Muscle of back (tissue), 11 donors: Measurements from ENCODE around the gene LAYN. TPM values are rescaled to one million over a fixed set of nuclear protein-coding genes. Genes with fewer than 3 reads are reported as not detected.
A peak's percentile ranks its signal among the peaks of the same experiment; 100 is the strongest.

ENCODE experiments used
- DNase-seq, 3 donors: peaks; one replicate each; pipeline versions ENCODE4 v3.0.0 to v3.0.0-alpha.2; 2013
- polyA plus RNA-seq, 10 donors: library from polyadenylated mRNA; unstranded; fragments of 120-200 nt; gene quantifications; one replicate each; pipeline ENCODE4 v1.2.1, GENCODE V29; 2013; ENCODE audit not compliant: insufficient read length in 10 of 10

Gene LAYN
- polyA plus RNA-seq, 10 donors: 4.1 to 8.9 (median 6.9) TPM

GRCh38 chr11:111591187-111591960, 50.9 kb downstream of the LAYN start:
- DNase-seq: no peak

GRCh38 chr11:111592491-111592890, 52.0 kb downstream of the LAYN start:
- no peak for DNase-seq

GRCh38 chr11:111596319-111596718, 55.8 kb downstream of the LAYN start:
- DNase-seq: no peak

- DNase-seq: peak in 1 of 3 donors; percentile 67
Measured at GRCh38 chr11:111598148-111598547, 57.6 kb downstream of the LAYN start.

GRCh38 chr11:111598559-111598958, 58.0 kb downstream of the LAYN start:
- peak; percentile 74 to 94 (median 84) for DNase-seq

GRCh38 chr11:111601636-111601978, 61.1 kb downstream of the LAYN start:
- no peak for DNase-seq

GRCh38 chr11:111601979-111602864, 61.7 kb downstream of the LAYN start, which contains the start of gene SIK2:
Gene SIK2, plus strand, starts transcription at chr11:111602449. Its CDS starts 115 bp downstream, at chr11:111602564.
- peak; percentile 96 to 99 (median 97) for DNase-seq

- DNase-seq: peak in 1 of 3 donors; percentile 75
Measured at GRCh38 chr11:111602865-111603610, 62.5 kb downstream of the LAYN start.

GRCh38 chr11:111603611-111604130, 63.2 kb downstream of the LAYN start:
- peak in 1 of 3 donors; percentile 31 for DNase-seq

GRCh38 chr11:111604392-111605009, 64.0 kb downstream of the LAYN start:
- peak in 2 of 3 donors; percentile 30 to 69 for DNase-seq

GRCh38 chr11:111605681-111606080, 65.2 kb downstream of the LAYN start:
- DNase-seq: no peak

GRCh38 chr11:111606986-111607385, 66.5 kb downstream of the LAYN start:
- no peak for DNase-seq

- no peak for DNase-seq
Measured at GRCh38 chr11:111607751-111608150, 67.2 kb downstream of the LAYN start.

Other genes with a start within 250 kb of the LAYN start
- 1 to 10 TPM; 2.3 to 6.2 (median 4.0) TPM for gene POU2AF3, start 242.2 kb upstream of the LAYN start, polyA plus RNA-seq
- under 1 TPM in 9 of 10 donors, not detected in 1; 0.06 to 0.45 (median 0.27) TPM for gene POU2AF1, start 161.4 kb upstream of the LAYN start, polyA plus RNA-seq
- not detected for gene BTG4, start 28.3 kb upstream of the LAYN start, polyA plus RNA-seq
- under 1 TPM in 8 of 10 donors, not detected in 2; 0.04 to 0.19 (median 0.09) TPM for gene HOATZ, start 25.9 kb upstream of the LAYN start, polyA plus RNA-seq
- 10 to 100 TPM; 17.7 to 33.1 (median 21.9) TPM for gene SIK2, start 61.7 kb downstream of the LAYN start, polyA plus RNA-seq
- 10 to 100 TPM in 8 of 10 donors, 1 to 10 TPM in 2; 8.9 to 16.1 (median 11.0) TPM for gene PPP2R1B, start 225.7 kb downstream of the LAYN start, polyA plus RNA-seq